HAP-1 (cell line): ENCODE data around the gene RPS18.

Experiments
- DNase-seq, 2 experiments: peaks; one replicate each; pipeline ENCODE4 v3.0.0-alpha.2; 2016 to 2020; ENCODE audit warnings: low spot score in 2 of 2
- H3K27me3 ChIP-seq: fragments of 250-450 bp; sonication (Bioruptor Pico); 2 replicates; pipeline ENCODE4 v1.5.1; 2020; ENCODE audit warnings: low read depth, mild to moderate bottlenecking, moderate library complexity
- H3K36me3 ChIP-seq: fragments of 250-450 bp; sonication (Bioruptor Pico); replicated peaks from 2 replicates; pipeline ENCODE4 v1.5.1; 2020; ENCODE audit warnings: mild to moderate bottlenecking
- H3K4me1 ChIP-seq: fragments of 250-450 bp; sonication (Bioruptor Pico); 2 replicates; pipeline ENCODE4 v1.5.1; 2020; ENCODE audit warnings: mild to moderate bottlenecking
- H3K4me3 ChIP-seq: fragments of 250-450 bp; sonication (Bioruptor Pico); 2 replicates; pipeline ENCODE4 v1.5.1; 2020; ENCODE audit warnings: mild to moderate bottlenecking, moderate library complexity
- H3K9me3 ChIP-seq: fragments of 250-450 bp; sonication (Bioruptor Pico); 2 replicates; pipeline ENCODE4 v1.5.1; 2020; ENCODE audit warnings: mild to moderate bottlenecking, moderate library complexity
- in situ Hi-C: fragments of 300-500 bp; cut with MboI; formaldehyde crosslinking; loops from 3 replicates; pipeline ENCODE4 v1.14.3; 2020; ENCODE audit warnings: low sequenced_read_pairs, inconsistent platforms, mixed read lengths

The RPS18 gene

GRCh38 chr6:33318426-33319073 is 46.7 kb downstream of the RPS18 start:
- Histone ChIP-seq H3K4me3 (peak overlapping the region; percentile 59), H3K4me1 (peaks cover 19% of the 10 kb centered on the region), H3K27me3 (no peaks in the 10 kb centered on the region), H3K36me3 (peaks cover 33% of the 10 kb centered on the region), H3K9me3 (no peaks in the 10 kb centered on the region)
- DNase-seq = no peak
- in situ Hi-C loops = no loop called here

GRCh38 chr6:33319939-33320314 is 48.1 kb downstream of the RPS18 start:
- DNase-seq = no peak
- Histone ChIP-seq H3K27me3 (no peaks in the 10 kb centered on the region), H3K36me3 (peaks cover 33% of the 10 kb centered on the region), H3K4me3 (no peak overlapping the region), H3K4me1 (peaks cover 18% of the 10 kb centered on the region), H3K9me3 (no peaks in the 10 kb centered on the region)
- in situ Hi-C loops = no loop called here

- peaks cover 16% of the 10 kb centered on the region for H3K4me1 ChIP-seq
- in situ Hi-C loops = no loop called here
- no peak for DNase-seq
Measured at GRCh38 chr6:33320315-33321181, 48.7 kb downstream of the RPS18 start.

GRCh38 chr6:33321227-33321626 is 49.4 kb downstream of the RPS18 start:
- in situ Hi-C loops = no loop called here
- H3K36me3 ChIP-seq = peaks cover 33% of the 10 kb centered on the region
- no peak for DNase-seq
- no peak overlapping the region for H3K4me3 ChIP-seq
- peaks cover 16% of the 10 kb centered on the region for H3K4me1 ChIP-seq
- H3K9me3 ChIP-seq = no peaks in the 10 kb centered on the region
- no peaks in the 10 kb centered on the region for H3K27me3 ChIP-seq

More at GRCh38 chr6:33320315-33321181, 48.7 kb downstream of the RPS18 start:
- Histone ChIP-seq H3K27me3 (no peaks in the 10 kb centered on the region), H3K9me3 (no peaks in the 10 kb centered on the region), H3K36me3 (peaks cover 33% of the 10 kb centered on the region), H3K4me3 (no peak overlapping the region)

- in situ Hi-C loops = no loop called here
- Histone ChIP-seq H3K27me3 (no peaks in the 10 kb centered on the region), H3K36me3 (peaks cover 32% of the 10 kb centered on the region), H3K9me3 (no peaks in the 10 kb centered on the region), H3K4me1 (peaks cover 13% of the 10 kb centered on the region), H3K4me3 (peak overlapping the region; percentile 55)
- DNase-seq = no peak
Measured at GRCh38 chr6:33323623-33323948, 51.7 kb downstream of the RPS18 start.

GRCh38 chr6:33324125-33324524 is 52.2 kb downstream of the RPS18 start:
- DNase-seq = no peak
- Histone ChIP-seq H3K4me3 (peak overlapping the region; percentile 55), H3K27me3 (no peaks in the 10 kb centered on the region), H3K4me1 (peaks cover 11% of the 10 kb centered on the region), H3K9me3 (no peaks in the 10 kb centered on the region), H3K36me3 (peaks cover 27% of the 10 kb centered on the region)
- in situ Hi-C loops = no loop called here
